ENCODE data around the gene THBD.

The THBD gene

DNA sequence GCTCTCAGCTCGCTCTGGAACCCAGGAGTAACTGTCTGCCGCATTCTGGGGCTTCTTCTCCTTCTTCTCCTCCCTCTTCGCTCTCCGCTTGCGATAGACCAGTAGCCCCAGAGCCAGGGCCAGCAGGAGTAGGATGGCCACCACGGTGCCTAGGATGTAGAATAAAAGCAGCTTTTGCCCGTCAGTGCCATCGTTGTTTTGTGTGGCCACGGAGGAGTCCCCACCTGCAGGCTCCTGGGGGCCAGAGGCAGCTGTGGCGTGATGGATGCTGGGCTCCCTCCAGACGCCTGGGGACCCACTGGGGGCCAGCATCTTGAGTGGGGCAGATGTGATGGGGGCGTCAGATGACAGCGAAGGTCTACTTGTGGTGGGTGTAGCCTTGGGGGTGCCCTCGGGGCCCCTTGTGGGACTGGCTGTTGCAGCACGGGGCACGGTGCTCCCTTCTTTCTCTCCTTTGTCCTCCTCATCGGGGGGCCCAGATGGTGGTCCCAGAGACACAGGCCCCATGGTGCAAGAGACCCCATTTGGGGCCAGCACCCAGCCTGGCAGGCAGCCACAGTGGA lies 34.9 kb upstream of the THBD start:
- DNase-seq, result no peak

DNA sequence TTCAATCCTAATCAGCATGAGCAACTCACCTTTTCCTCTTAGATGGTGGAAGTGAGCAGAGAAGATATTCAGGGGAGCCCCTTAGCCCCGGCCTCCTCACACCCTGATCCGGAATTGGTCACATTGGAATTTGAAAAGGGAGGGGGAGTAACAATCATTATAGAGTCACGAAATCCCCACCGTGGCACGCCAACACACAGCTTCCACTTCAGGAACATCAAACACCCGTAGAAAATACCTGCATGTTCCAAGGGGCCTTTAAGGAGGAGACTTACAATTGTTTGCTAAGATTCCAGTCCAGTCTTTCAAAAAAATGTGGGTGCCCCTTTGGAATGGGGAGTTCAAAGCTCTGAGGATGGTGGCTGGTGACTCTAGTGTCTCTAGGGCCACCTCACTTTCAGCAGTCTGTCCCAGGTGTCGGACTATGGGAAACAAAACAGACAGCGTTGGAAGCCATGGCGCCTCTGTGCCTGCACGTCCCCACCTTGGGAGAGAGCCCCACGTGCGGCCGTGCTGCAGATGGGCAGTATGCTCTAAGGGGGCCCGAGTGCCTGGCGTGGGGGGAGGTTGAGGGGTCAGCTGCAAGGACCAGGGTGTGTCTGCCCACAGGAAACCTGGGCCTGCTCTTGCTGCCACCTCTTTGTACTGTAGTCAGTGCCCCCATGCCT lies 34.2 kb upstream of the THBD start:
- DNase-seq, result no peak

DNA sequence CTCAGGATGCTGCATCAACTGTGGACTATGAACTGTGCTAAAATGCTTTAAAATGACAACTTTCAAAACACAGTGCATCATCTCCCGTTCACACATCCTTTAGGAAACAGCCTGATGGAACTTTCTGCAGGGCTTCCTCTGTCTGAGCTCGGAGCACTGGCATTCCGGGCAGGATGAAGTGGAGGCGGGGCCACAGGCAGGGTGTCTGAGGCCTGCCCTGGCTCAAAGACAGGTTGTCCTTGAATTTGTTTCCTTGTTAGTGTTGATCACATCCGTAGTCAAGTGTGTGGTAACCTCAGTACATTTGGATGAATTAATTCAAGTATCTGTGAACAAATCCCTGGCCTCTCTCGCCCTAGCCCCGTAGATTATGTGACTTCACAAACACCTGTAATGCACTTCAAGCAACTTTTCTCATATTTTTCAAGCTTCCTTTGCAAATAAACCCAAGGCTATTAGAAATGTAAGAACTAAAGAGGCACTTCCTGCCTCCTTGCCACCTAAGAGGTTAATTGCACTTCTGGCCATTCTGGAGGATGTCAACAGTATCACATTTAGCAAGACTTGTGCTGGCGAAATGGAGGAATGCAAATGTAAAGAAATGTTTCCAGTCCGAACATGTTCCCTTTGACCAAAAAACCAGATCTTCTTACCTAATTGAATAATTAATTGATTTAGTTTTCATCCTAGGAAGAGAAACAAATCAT lies 33.5 kb upstream of the THBD start:
- no peak for DNase-seq

DNA sequence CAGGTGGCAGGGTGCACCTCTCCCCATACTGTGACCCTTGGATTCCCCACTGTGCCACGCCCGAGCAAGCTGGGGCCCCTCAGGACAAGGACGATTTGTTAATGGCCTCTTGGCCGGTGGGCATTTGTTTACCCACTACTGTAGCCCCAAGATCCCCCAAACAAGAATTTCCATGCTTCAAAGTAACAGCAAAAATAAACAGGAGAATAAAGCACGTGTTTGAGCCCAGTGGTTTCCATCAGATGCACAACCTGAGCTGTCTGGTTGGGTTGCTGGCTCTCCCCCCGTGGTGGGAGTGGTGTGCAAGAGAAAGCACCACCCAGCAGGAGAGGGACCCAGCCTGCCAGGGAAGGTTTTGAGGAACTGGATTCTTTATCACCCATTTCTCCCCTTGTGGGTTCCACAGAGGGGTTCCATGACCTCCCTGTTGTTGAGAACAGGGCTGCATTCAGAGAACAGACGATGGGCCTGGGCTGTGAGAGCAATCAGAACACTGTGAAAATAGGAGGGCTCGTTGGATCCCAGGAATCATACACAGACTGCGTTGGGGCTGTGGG lies 31.9 kb upstream of the THBD start:
- DNase-seq, result no peak

DNA sequence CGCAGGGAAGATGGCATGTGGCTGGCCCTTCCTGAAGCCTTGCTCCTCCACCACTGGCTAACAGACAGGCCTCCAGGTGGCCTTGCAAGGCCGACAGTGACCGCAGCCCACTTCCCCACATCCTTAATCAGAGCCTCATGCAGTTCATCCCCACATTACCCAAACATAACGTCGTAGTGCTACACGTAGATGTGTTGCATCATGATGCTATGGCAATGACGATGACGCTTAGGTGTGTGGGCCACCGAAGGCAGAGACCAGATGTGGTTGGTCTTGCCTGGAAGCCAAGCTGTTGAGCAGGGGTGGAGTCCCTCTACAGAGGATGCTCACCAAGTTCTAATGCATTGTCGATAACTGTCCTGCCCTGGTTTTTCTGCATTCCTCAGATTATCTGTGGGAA lies 31.0 kb upstream of the THBD start:
- no peak for DNase-seq

DNA sequence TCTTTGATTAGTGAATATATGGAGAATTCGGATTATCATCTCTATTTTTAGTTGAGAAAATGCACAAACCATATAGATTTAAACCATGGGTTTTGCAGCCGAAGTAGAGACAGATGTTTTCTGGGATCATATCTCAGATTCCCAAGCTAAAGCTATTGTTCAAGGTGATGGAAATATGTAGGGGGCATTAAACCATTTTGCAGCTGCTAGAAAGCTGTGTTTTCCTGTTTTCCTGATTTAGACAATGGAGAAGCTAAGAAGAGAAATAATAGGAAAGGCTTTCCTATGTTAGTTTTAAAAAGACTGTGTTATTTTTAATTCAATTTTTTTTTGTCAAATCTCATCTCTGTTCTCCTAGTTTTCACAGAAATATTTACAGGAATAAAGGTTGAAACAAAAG lies 30.5 kb upstream of the THBD start:
- no peak for DNase-seq

DNA sequence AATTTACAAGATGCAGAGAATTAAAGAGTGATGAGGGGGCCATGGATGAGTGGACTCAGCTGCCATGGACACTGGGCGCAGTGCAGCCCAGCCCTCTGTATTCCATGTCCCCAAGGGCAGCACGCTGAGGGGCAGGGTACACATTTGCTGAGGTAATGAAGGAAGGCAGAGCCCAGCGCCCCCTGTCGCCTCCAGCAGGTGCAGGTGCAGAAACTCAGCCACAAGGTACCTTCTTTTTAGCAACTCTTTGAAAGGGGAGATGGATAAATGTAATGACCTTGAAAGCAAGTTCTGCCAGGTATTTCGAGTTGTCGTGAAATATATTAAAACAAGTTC lies 29.5 kb upstream of the THBD start:
- no peak for DNase-seq

DNA sequence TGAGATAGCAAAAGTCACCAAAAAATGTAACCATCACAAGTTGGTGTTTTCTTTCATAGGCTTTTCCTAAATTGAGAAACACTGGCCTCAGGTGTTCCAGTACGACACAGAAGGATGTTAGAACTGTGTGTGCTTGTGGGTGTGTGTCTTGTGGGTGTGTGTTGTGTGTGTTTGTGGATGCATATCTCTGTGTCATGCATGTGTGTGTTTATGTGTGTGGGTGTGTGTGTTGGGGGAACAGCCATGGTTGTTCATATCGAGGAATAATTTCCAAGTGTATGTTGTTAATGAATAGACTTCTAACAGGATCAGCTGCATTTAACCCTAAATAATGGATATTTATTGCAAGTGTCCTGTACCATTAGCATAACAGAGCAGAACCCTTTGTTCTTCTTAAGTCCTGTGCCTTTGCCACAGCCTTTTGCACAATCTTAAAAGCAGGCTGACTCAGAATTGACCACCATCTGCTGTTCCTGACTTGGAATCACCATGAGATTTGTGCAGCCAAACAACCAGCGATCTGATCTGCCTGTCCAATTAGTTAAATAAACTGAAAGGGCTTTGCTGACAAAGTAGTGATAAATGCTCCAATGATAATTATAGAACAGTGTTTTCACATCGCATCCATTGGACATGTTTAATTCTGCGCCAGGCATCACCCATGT lies 29.0 kb upstream of the THBD start:
- no peak for DNase-seq

DNA sequence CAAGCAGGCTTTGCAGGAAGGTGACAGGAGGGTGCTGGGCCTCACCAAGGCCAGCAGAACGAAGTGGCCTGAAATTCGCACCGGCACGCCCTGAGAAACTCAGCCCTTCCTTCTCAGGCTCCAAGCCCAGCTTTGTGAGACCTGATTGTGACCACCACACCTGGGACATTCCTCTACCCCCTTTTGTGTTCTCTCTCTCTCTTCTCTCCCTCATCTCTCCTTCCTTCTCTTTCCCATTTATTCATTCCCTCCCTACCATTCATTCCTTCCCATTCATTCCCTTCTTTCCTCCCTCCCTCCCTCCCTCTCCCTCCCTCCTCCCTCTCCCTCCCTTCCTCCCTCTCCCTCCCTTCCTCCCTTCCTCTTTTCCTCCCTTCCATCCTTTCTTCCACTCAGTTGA lies 27.8 kb upstream of the THBD start:
- no peak for DNase-seq

DNA sequence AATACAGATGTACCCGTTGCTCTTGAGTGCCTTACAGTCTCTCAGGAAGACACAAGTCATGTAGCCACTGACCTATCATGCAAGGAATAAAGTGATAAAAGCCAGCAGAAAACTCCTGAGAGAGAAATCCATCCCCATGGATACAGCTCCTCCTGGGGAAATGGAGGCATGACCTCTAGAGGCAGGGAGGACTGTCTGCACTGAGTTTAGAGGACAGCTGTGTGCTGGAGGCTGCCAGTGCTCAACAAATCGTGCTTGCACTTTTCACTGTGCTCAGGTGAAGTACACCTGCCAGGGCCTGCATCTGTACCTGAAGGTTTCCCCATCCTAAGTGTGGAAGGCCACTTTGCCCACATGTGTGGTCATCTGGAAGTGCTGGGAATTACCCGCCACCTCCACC lies 24.6 kb upstream of the THBD start:
- DNase-seq, result no peak

DNA sequence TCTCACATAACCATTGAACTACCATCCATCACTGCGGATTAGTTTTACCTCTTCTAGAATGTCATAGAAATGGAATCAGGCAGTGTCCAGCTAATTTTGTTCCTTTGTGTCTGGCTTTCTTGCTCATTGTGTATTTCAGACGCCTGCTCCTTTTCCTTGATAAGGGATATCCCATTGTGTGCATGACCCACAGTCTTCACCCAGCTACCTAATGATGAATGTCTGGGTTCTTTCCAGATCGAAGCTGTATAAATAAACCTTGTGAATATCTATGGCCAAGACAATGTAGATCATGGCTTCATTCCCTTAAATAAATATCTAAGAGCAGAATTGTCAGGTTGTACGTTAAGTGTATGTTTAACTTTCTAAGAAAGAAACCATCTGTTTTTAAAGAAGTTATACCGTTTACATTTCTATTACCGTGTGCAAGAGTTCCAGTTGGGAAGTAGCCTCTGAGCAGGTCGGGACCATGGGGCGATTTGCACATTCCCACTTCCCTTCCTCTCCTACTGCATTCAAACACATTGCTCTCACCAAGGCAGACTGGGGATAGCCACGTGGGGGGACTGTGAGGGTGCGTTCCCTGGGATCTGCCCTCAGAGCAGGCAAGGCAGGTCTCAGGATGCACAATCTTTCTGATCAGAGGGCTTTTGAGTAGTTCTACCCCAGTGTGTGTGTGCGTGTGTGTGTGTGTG lies 23.6 kb upstream of the THBD start:
- DNase-seq, result no peak

DNA sequence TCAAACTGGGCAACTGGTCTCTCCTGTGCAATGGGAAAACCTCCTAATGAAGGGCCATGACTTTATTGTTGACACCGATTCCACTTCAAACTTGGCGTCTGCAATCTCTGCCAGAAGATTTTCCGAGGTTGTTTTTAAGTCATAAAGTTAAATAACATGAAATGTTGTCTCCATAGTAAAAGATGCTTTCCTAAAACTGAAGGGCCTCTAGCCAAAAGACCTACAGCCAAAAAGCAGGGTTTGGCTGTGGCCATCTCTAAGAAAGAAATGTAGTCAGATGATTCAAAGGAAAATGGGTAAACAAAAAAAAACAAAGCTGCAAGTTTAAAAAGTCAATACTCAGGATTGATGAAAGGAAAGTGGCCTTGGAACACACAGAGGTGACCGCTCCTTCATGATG lies 22.5 kb upstream of the THBD start:
- no peak for DNase-seq

DNA sequence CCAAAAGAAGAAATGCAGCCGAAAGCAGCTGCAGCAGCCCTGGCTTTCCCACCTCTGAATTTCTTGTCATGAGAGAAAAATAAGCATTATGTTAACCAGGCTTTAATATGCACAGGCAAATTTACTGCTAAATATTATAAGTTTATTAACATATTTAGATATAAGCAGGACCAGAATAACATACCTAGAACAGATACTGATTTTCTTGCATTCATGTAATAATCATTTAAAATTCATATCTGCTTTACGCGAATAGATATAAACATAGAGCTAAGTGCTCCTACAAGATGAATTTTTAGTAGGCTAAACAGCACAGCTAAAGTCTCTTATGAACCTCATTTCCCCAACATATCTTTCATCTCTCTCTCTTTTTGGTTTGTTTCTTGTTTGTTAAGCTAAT lies 21.9 kb upstream of the THBD start:
- no peak for DNase-seq

DNA sequence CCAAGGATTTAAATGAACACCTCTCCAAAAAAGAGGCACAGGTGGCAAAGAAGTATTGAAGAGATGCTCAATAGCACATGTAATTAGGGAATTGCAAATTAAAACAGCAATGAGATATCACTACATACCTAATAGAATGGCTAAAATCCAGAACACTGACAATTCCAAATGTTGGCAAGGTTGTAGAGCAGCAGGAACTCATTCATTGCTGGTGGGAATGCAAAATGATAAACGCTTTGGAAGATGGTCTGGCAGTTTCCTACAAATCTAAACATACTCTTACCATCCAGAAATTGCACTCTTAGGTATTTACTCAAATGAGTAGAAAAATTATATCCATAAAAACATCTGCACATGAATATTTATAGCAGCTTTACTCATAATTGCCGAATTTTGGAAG lies 19.6 kb upstream of the THBD start:
- no peak for DNase-seq

DNA sequence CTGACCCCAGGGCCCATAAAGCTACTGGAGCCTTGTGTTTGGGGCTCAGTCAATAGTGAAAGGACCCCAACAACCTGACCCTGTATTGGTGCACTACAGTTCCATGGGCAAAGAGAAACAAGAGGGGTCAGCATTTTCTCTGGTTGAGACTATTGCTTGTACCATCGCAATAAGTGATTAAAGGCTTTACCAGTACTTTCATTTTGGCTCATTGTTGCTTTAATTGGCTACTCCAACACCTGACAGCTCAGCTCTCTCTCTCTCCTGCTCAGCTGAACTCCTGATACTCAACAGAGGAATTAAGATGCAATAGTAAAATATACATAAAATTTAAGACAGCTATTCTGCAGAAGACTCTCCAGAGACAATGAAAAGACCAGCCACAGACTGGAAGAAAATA lies 18.8 kb upstream of the THBD start:
- DNase-seq, result no peak

DNA sequence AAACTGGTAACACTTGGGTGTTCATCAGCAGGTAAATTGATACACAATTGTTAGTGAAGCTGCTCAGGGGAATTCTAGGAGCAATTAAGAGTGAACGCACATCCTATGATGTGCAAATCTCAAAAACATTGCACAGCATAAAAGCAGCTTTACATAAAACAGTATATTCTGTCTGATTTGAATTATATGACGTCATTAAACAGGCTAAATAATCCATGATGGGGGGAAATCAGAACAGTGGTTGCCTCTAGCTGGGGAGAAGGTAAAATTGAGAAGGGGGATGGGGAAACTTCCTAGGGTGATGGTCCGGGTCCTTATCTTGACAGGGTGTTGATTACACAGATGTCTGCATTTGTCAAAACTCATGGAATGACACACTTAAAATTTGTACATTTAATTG lies 17.3 kb upstream of the THBD start:
- no peak for DNase-seq

DNA sequence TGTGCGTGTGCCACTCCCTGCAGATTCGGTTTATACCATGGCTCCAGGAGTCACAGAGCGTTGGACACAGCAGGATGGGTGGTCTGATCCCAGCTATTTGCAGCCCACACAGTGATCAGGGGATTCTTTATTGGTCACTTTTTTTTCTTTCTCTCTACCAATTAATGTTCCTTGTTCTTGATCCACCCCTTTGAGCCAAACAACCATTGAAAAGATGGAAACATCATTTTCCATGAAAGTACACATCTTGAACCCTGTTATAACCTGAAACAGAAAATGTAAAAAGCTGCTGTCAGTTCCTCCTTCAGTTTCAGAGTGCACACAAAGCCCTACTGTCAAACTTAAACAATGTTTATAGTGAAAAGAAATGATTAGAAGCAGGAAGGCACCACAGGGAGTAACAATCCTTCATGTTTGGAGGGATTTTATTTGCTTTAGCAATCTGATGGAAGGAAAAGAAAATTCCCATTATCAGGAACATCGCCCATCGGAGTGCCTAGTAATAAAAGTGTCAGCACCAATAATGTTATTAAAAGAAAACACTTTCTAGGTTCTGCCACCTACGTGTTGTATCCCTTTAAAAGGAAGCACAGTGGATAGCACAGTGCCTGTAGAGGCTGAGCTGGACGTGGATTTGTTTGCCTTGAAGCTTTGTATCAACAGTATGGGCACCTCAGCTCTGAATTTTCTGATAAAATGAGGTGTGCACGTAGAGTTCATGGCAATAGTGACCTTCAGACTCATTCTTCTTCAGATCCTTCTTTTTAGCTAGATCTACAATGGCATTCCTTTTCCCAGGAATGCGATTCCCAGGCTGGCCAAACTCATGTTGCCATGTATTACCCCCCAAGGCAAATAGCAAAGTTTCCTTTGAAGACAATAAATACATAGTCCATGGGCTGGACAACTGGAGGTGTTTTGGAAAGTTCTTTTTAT lies 16.1 kb upstream of the THBD start:
- DNase-seq, result no peak

DNA sequence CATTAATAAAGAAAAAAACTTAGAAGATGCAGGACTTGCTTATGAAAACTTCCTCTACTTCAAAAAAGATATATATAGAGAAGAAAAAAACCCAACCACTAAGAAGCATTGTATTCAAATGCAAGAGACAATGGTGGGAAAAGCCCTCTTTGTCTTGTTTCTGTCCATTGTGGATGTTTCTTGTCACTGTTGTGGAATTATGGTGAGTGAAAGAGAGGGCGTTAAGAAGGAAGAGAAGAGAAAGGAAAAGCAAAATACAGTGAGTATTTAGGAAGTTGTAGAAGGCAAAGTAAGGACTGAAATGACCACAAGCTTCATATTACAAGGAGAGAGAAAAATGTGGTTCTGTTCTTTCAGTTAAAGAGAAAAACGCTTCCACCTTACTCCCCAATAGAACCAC lies 14.1 kb upstream of the THBD start:
- DNase-seq, result no peak

DNA sequence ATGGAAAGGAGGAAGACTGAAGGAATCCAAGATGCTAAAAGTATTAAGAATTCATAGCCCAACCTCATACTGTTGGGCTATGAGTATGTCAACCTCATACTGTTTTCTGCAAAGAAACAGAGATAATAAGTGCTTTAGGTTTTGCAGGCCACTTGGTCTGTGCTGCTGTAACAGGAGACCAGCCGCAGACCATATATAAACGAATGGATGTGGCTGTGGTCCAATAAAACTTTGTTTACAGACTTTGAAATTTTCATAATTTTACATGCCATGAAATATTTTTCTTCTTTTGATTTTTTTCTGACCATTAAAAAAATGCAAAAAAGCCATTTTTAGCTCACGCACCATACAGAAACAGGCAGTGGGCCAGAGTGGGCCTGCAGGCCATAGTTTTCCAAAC lies 13.7 kb upstream of the THBD start:
- no peak for DNase-seq

DNA sequence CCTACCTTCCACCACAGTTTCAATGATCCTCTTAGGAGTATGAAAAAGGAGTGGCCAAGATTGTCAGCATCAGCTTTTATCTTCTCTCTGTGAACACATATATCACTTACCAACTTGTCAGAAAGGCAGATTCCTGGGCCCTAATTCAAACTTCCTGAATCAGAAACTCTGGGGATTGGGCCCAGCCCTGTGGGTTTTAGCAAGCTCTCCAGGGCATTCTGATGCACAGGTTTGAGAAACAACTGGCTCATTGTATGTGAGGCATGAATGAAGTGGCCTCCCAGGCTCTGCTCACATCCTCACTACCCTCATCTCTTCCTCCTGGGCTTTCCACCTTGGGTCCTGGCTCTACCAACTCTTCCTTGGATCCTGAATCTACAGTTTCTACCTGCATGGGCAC lies 13.2 kb upstream of the THBD start:
- DNase-seq, result no peak

DNA sequence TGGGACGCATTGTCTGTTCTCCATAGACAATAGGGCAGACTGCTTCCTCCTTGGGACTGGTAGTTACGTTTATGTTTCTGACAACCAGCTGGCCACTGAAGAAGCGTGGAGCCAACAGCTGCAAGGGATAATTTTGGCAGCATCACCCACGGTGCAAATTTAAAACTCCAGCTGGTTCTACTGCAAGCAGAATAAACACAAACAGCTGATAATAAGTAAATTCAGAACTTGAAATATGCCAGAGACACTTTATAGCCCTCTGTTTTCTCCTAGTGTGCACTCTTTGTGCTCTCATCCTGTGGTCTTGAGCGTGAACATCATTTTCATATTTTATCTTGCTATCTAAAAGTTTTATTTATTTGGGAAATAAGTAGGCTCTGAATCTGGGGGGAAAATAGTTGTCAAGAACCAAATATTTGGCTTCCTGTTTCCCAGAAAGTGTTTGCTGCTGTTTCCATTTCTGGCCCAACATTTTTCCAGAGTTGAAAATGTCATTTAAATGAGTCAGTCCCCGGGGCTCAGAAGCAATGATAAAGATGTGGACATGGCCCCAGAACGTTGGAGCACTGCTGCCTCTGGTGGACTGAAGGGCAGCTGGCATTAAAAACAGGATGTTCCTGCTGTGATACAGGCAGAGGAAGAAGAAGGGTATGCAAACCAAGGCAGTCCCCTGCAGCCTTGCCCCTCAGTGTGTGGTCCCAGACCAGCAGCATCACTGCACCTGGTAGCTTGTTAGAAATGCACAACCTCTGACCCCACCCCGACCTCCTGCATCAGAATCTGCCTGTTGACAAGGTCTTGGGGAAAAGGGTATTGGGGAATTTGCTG lies 12.5 kb upstream of the THBD start:
- no peak for DNase-seq

All from stimulated activated naive CD4-positive, alpha-beta T cell treated with Interleukin-2 at 50 U/mL for 16 hours (primary cell).